NCI-H2196 treated with DMSO at 0.1 percent for 48 hours (cell line): ENCODE results near the gene RFX4.
"Not testable (repeated sequence)": the region's sequence is repeated elsewhere in the genome, so short reads cannot be mapped to it uniquely, and the experiment has no call there.

Experiments used
- DNase-seq: peaks from one replicate; lab custom pipeline; 2025; ENCODE audit not compliant: unreplicated experiment; lab: John Stamatoyannopoulos, UW

The RFX4 gene

GRCh38 chr12:106588771-106589170 is 6.0 kb downstream of the RFX4 start:
- DNase-seq = no peak

- no peak for DNase-seq
Measured at GRCh38 chr12:106590601-106591000, 7.8 kb downstream of the RFX4 start.

- no peak for DNase-seq
Measured at GRCh38 chr12:106594447-106594846, 11.6 kb downstream of the RFX4 start.

- DNase-seq = no peak
Measured at GRCh38 chr12:106595268-106595667, 12.5 kb downstream of the RFX4 start.

- no peak for DNase-seq
Measured at GRCh38 chr12:106598003-106598402, 15.2 kb downstream of the RFX4 start.

GRCh38 chr12:106599302-106599701 is 16.5 kb downstream of the RFX4 start:
- DNase-seq = no peak

GRCh38 chr12:106600503-106600902 is 17.7 kb downstream of the RFX4 start:
- DNase-seq = no peak

- no peak for DNase-seq
Measured at GRCh38 chr12:106601031-106601430, 18.2 kb downstream of the RFX4 start.

- no peak for DNase-seq
Measured at GRCh38 chr12:106601496-106601895, 18.7 kb downstream of the RFX4 start.

GRCh38 chr12:106602076-106602475 is 19.3 kb downstream of the RFX4 start:
- DNase-seq = no peak

- DNase-seq = no peak
Measured at GRCh38 chr12:106605254-106605653, 22.4 kb downstream of the RFX4 start.

- DNase-seq = not testable (repeated sequence)
Measured at GRCh38 chr12:106620588-106620987, 37.8 kb downstream of the RFX4 start.

- DNase-seq = no peak
Measured at GRCh38 chr12:106625976-106626375, 43.2 kb downstream of the RFX4 start.

- no peak for DNase-seq
Measured at GRCh38 chr12:106629797-106630659, 47.2 kb downstream of the RFX4 start.

GRCh38 chr12:106631150-106631549 is 48.3 kb downstream of the RFX4 start:
- DNase-seq = no peak

- no peak for DNase-seq
Measured at GRCh38 chr12:106631797-106632196, 49.0 kb downstream of the RFX4 start.

- DNase-seq = no peak
Measured at GRCh38 chr12:106632797-106633450, 50.1 kb downstream of the RFX4 start.

GRCh38 chr12:106633451-106633823 is 50.6 kb downstream of the RFX4 start:
- no peak for DNase-seq

GRCh38 chr12:106634206-106634605 is 51.4 kb downstream of the RFX4 start:
- DNase-seq = no peak

GRCh38 chr12:106643000-106643399 is 60.2 kb downstream of the RFX4 start:
- DNase-seq = no peak

- DNase-seq = no peak
Measured at GRCh38 chr12:106644335-106645073, 61.7 kb downstream of the RFX4 start.

GRCh38 chr12:106645074-106645421 is 62.2 kb downstream of the RFX4 start:
- DNase-seq = peak; percentile 78
